Aorta (tissue), 5 donors: ENCODE measurements around the gene USPL1. TPM values are rescaled to one million over a fixed set of nuclear protein-coding genes. Genes with fewer than 3 reads are reported as not detected.
"Not testable (repeated sequence)": the region's sequence is repeated elsewhere in the genome, so short reads cannot be mapped to it uniquely, and the experiment has no call there.

ENCODE experiments used
- ATAC-seq: fragments of 200-7000 bp; cut with Tn5 transposase; one replicate; pipeline ENCODE4 v1.9.1; 2022; ENCODE audit warnings: moderate library complexity; ENCODE audit not compliant: low FRiP score
- DNase-seq, 2 donors: peaks; one replicate each; pipeline ENCODE4 v3.0.0-alpha.2; 2020
- H3K27ac ChIP-seq, 2 donors: one replicate each; pipeline ENCODE4 v1.5.1; 2013; ENCODE audit warnings: low read length in 2 of 2, mild to moderate bottlenecking in 2 of 2, moderate library complexity in 2 of 2, control low read depth in 1 of 2, inconsistent platforms in 1 of 2, low read depth in 1 of 2
- H3K27me3 ChIP-seq, 2 donors: one replicate each; pipeline ENCODE4 v1.6.1; 2013; ENCODE audit warnings: control low read depth in 1 of 2, low read length in 1 of 2, mild to moderate bottlenecking in 1 of 2, moderate library complexity in 1 of 2; ENCODE audit not compliant: insufficient read depth in 2 of 2, control insufficient read depth in 1 of 2
- H3K36me3 ChIP-seq, 2 donors: one replicate each; pipeline ENCODE4 v1.6.1; 2013; ENCODE audit warnings: control low read depth in 1 of 2, low read length in 1 of 2, mild to moderate bottlenecking in 1 of 2; ENCODE audit not compliant: insufficient read depth in 2 of 2, control insufficient read depth in 1 of 2
- H3K4me1 ChIP-seq, 2 donors: one replicate each; pipeline ENCODE4 v1.6.1; 2013; ENCODE audit warnings: low read length in 2 of 2, control low read depth in 1 of 2, mild to moderate bottlenecking in 1 of 2, moderate library complexity in 1 of 2; ENCODE audit not compliant: insufficient read depth in 2 of 2, control insufficient read depth in 1 of 2
- H3K4me3 ChIP-seq, 2 donors: one replicate each; pipeline ENCODE4 v1.5.1; 2013; ENCODE audit warnings: low read length in 2 of 2, control low read depth in 1 of 2, mild to moderate bottlenecking in 1 of 2
- H3K9me3 ChIP-seq: one replicate; pipeline ENCODE4 v1.6.1; 2013; ENCODE audit warnings: mild to moderate bottlenecking, low read length; ENCODE audit not compliant: control insufficient read depth
- WGBS, 2 donors: extraction: QIAGEN DNeasy Blood & Tissue Kit; methylation state at CpG; one replicate each; pipeline ENCODE4 v1.1.7; 2013; 5-methylcytosine and 5-hydroxymethylcytosine counted together
- intact Hi-C, 2 donors: fragments of 100-400 bp; cut with DNase I; formaldehyde crosslinking; loops; one replicate each; pipeline versions ENCODE4 v1.14.2 to v1.15.0; 2022
- polyA plus RNA-seq, 2 donors: library from polyadenylated mRNA; stranded (reverse); fragments of 200-250 nt; gene quantifications; one replicate each; pipeline ENCODE4 v1.2.3, GENCODE V29; 2013
- total RNA-seq, 2 donors: library from RNA; stranded (reverse); fragmentation: NEBNext Ultra II Directional; extraction: Animal tissue kit (Norgen Biotek cat#: 25700); gene quantifications; one replicate each; pipeline ENCODE4 v1.2.1, GENCODE V29; 2021
- donor health status: healthy with polysubstance abuse.
- donor health status: Bipolar disorder and iron deficiency.
- donor health status: DM: no; HTN: no; CAD: no.
- donor health status: DM: no; HTN: no; CAD: no.
- donor health status: DM: yes; HTN: yes; CAD: no.

Gene USPL1
- total and polyA plus RNA-seq, 4 donors, result 3.3 to 18.8 (median 11.1) TPM

DNA sequence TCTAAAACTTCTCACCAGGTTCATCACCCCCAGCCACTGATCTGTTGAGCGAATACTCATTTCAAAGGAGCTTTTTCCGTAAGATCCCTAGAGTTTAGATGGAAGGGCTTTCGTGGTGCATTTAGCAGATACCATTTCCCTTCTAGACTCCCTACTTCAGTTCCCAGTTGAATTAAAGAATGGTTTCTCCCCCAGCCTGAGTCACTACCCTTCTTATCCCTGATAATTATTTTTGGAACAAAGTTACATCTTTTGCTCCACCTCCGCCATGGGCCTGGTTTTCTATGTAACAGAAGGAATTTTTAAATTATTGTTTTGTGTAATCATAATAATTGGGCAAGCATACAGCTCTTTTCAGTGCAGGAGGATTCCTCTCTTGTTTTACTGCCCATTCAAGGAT, 22.0 kb downstream of the USPL1 start:
- H3K4me1 ChIP-seq, result peaks cover 0 to 2% of the 10 kb centered on the region in 2 donors

DNA sequence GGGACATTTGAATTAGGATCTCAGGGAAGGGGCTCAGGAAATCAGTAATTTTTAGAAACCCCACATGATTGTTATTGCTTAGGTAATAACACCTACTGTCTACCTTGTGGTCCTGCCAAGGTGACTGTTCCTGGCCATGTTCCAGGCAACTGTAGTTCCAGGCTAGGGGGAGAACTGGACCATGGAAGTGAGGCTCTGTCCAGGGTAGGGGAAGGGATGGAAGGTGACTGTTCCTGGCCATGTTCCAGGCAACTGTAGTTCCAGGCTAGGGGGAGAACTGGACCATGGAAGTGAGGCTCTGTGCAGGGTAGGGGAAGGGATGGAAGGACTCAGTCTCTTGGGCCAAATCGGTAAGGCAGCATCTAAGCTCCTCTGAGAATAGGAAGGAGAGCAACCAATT, 23.5 kb downstream of the USPL1 start:
- H3K9me3 ChIP-seq, H3K4me3 ChIP-seq, H3K4me1 ChIP-seq, DNase-seq, intact Hi-C loops, H3K27ac ChIP-seq, H3K27me3 ChIP-seq, ATAC-seq, H3K36me3 ChIP-seq: not testable (repeated sequence)
- 88 to 92% methylated on average over 1 of the region's 1 CpG for WGBS, 2 donors

More for the DNA sequence above, 22.0 kb downstream of the USPL1 start:
- ATAC-seq (no peak), DNase-seq (no peak)
- H3K27me3 ChIP-seq, result no peaks in the 10 kb centered on the region
- 55 to 66% methylated on average over 4 of the region's 4 CpGs for WGBS, 2 donors
- no peak overlapping the region for H3K27ac ChIP-seq
- no peaks in the 10 kb centered on the region for H3K9me3 ChIP-seq
- intact Hi-C loops, result no loop called here
- peaks cover 4 to 5% of the 10 kb centered on the region in 2 donors for H3K36me3 ChIP-seq
- H3K4me3 ChIP-seq, result no peak overlapping the region

DNA sequence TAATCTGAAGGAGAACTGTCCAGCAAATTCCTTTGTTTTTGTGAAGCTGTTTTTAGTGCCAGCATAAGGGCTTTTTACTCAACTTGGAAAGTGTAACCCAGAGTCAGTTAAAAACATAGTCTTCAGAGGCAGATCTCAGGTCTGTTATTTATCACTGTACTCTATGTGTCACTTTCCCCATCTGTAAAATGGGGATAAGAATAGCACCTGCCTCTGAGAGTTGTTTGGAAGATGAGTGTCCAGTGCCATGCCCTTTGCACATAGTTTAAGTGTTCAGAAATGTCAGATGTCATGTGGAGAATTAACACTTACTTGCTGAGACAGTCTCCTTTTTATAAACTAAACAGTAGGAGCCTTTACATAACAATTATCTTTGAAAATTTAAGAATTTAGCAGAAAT, 27.9 kb downstream of the USPL1 start:
- H3K27ac ChIP-seq, result no peak overlapping the region
- no peak for DNase-seq
- peaks cover 8 to 11% of the 10 kb centered on the region in 2 donors for H3K36me3 ChIP-seq
- H3K9me3 ChIP-seq, result no peaks in the 10 kb centered on the region
- no peak for ATAC-seq
- peaks cover 0 to 2% of the 10 kb centered on the region in 2 donors for H3K4me1 ChIP-seq
- no peak overlapping the region for H3K4me3 ChIP-seq
- intact Hi-C loops, result no loop called here
- H3K27me3 ChIP-seq, result no peaks in the 10 kb centered on the region

DNA sequence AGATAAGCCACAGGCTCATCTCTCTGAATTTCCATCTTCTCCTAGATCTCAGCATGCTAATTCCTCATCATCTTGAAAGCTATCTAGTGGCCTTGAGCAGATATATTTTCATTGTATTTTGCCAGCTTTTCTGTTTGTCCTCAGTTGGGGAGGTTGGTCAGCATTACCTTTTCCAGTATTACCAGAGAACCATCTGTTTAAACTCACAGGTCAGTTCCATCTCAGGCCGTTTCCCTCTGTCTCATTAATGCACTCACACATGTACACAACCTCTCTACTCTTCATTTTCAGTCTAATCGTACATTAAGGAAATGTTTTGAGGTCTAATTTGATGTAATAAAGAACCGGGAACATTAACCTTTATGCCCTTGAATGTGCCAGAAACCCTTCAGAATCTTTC, 29.7 kb downstream of the USPL1 start:
- H3K36me3 ChIP-seq, result peaks cover 8 to 11% of the 10 kb centered on the region in 2 donors

DNA sequence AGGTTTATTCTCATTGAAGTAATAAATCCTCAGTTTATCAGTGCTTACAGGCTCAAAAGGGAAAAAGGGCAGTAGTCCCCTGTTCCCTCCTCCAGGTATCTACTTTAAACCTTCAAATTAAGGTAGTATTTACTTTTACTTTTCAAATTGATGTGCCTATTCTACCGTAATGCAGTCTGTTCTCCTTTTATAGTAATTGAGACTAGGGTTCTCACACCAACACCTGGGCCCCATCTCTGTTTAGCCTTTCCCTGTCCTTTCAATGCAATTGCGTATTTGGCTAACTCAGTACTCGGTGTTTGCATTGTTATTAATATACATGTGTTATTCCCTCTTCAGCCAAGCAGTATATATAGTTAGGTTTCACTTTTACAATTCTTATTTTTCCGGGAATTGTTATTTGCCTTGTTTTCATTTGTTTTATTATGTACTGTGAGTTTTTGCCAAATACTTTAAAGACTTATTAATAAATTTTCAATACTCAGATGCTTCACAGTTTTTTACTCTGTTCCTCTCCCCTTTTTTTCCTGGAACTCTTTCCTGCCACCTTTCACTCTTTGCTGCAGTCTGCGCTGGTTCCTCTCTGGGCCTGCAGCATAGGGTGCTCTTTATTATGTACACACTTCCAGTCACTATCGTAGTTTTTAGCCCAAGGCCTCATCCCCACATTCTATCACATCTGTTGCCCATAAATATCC, 30.3 kb downstream of the USPL1 start:
- no peak overlapping the region for H3K27ac ChIP-seq

More for the DNA sequence above, 29.7 kb downstream of the USPL1 start:
- H3K9me3 ChIP-seq, result no peaks in the 10 kb centered on the region
- H3K27ac ChIP-seq, result no peak overlapping the region
- 79 to 83% methylated on average over 3 of the region's 3 CpGs for WGBS, 2 donors
- ATAC-seq (no peak), DNase-seq (no peak)
- intact Hi-C loops, result no loop called here
- peaks cover 0 to 2% of the 10 kb centered on the region in 2 donors for H3K4me1 ChIP-seq
- no peak overlapping the region for H3K4me3 ChIP-seq
- H3K27me3 ChIP-seq, result no peaks in the 10 kb centered on the region

DNA sequence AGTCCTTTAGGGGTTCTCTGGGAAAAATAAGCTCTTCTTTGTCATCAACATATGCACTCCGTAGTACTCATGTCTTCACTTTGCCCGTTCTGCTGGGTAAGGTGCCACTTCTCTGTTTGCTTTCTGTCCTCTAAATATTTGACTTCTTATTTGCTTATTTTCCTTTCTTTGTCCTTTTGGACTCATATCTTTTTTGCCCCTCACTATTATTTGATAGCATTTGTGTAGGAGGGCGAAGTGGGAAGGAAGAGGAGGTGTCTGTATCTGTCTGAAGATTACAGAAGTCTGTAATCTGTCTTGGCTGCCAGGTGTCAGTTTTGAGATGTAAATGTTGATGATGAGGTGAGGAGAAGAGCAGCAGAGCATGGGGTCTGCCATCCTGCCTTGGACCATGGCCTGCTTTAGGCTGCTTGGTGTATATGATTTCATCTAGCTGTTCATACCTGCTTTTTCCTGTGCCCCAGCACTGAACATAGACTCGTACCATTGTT, 30.8 kb downstream of the USPL1 start:
- intact Hi-C loops, result no loop called here
- H3K27ac ChIP-seq, result no peak overlapping the region
- no peak overlapping the region for H3K4me3 ChIP-seq
- DNase-seq, result no peak
- ATAC-seq, result no peak
- WGBS, 2 donors, result 92 to 93% methylated on average over 4 of the region's 4 CpGs
- peaks cover 0 to 2% of the 10 kb centered on the region in 2 donors for H3K4me1 ChIP-seq
- no peaks in the 10 kb centered on the region for H3K9me3 ChIP-seq
- H3K27me3 ChIP-seq, result no peaks in the 10 kb centered on the region
- H3K36me3 ChIP-seq, result peaks cover 5 to 8% of the 10 kb centered on the region in 2 donors

More for the DNA sequence above, 30.3 kb downstream of the USPL1 start:
- Histone ChIP-seq H3K4me3 (no peak overlapping the region), H3K27me3 (no peaks in the 10 kb centered on the region), H3K36me3 (peaks cover 8 to 11% of the 10 kb centered on the region in 2 donors), H3K9me3 (no peaks in the 10 kb centered on the region), H3K4me1 (peaks cover 0 to 2% of the 10 kb centered on the region in 2 donors)
- intact Hi-C loops, result no loop called here
- 87 to 91% methylated on average over 6 of the region's 6 CpGs for WGBS, 2 donors
- no peak for ATAC-seq
- DNase-seq, result no peak

DNA sequence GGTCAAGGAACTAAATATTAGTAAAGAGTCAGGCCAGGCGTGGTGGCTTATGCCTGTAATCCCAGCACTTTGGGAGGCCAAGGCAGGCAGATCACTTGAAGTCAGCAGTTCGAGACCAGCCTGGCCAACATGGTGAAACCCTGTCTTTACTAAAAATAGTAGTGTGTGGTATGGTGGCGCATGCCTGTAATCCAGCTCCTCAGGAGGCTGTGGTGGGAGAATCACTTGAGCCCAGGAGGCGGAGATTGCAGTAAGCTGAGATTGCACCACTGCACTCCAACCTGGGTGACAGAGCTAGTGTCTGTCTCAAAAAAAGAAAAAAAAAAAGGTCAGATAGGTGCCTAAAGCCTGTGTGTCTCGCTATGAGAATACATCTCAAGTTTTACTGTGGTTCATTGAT, 33.9 kb downstream of the USPL1 start:
- WGBS, 2 donors, result 87 to 90% methylated on average over 5 of the region's 5 CpGs
- ATAC-seq, H3K9me3 ChIP-seq, H3K4me1 ChIP-seq, intact Hi-C loops, DNase-seq, H3K4me3 ChIP-seq, H3K36me3 ChIP-seq, H3K27ac ChIP-seq, H3K27me3 ChIP-seq: not testable (repeated sequence)

DNA sequence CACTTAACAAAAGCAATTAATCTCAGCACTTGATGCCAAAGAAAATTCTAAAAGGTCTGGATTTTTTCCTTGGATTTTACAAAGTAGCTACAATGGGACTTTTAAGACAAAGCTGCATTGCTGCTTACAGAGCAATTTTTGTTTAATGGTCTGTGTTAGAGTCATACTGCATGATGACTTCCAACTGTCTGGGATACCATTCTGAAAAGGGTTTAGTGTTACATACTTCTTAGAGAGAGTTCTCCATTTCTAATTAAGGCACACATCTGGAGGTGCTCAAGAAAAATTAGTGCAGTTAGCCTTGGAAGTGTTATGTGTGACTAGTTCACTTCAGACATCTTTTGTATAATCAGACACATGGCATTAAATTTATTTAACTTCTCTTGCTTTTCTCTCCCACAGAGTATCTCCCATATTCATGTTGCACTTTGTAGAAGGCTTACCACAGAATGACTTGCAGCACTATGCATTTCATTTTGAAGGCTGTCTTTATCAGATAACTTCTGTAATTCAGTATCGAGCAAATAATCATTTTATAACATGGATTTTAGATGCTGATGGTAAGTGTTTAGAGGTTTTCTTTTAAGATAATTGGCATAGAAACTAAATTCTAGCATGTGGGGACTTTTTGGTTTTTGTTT, 35.1 kb downstream of the USPL1 start:
- Histone ChIP-seq H3K4me1 (no peaks in the 10 kb centered on the region), H3K27ac (no peak overlapping the region), H3K9me3 (no peaks in the 10 kb centered on the region), H3K4me3 (no peak overlapping the region), H3K27me3 (no peaks in the 10 kb centered on the region), H3K36me3 (peaks cover 3 to 12% of the 10 kb centered on the region in 2 donors)
- intact Hi-C loops, result no loop called here
- 81 to 88% methylated on average over 1 of the region's 1 CpG for WGBS, 2 donors
- DNase-seq, result no peak
- no peak for ATAC-seq

DNA sequence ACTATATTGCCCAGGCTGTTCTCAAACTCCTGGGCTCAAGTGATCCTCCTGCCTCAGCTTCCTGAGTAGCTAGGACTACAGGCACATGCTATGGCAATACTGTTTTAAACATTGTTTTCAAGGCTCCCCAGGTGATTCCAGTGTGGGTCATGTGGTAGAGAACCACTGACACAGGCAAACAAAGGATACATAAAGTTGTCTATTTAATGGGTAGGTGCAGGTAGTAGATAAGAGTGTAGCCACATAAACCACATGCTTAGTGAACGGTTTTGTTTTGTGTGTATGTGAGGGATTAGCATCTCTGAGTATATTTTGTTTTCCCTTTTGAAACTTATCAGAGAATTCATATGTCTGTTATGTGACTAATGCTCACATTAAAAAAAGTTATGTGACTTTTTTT, 36.7 kb downstream of the USPL1 start:
- ATAC-seq, result no peak
- intact Hi-C loops, result no loop called here

More for the DNA sequence above, 36.7 kb downstream of the USPL1 start:
- H3K4me3 ChIP-seq, result no peak overlapping the region
- no peaks in the 10 kb centered on the region for H3K9me3 ChIP-seq
- 84% methylated on average over 1 of the region's 1 CpG for WGBS, 2 donors
- H3K36me3 ChIP-seq, result peaks cover 3 to 11% of the 10 kb centered on the region in 2 donors
- no peaks in the 10 kb centered on the region for H3K4me1 ChIP-seq
- H3K27me3 ChIP-seq, result no peaks in the 10 kb centered on the region
- no peak overlapping the region for H3K27ac ChIP-seq
- DNase-seq, result no peak
